ENCODE results near the gene GJA5.

Gene GJA5

DNA sequence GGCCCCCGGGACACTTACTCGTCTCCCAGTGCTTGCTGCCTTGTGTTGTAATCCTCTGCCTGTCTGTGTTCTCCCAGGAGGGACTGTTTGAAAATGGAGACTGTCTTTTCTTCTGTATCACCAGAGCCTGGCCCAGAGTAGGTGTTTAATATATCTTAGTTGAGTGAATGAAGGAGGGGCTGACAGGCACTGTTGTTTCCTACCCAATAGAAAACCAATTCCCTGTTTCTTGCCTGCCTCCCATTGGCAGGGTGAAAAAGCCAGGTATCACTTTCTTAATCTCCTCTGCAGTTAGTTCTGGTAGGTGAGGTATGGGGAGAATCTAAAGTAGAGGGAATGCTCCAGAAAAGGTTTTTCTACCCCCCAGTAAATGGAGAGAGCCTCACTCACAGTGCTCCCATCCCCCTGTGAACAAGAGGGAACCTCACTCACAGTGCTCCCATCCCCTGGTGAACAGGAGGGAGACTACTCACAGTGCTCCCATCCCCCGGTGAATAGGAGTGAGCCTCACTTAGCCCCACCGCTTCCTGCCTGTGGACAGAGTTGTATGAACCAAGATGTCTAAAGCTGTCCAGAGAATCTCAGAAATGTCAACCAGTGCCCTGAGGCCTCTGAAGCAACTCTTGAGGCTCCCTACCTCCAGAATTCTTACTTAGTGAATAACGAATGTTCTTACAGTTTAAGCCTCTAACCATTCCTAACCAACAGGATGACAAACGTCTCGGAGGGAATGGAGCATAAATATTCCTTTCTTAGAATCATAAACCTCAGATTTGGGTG is at the start of gene GJA5:
GJA5 (minus strand) TSS at position 122 of the 780 bp plus-strand sequence. CDS start 1,364 bp downstream, outside the sequence.
- DNase-seq: no peak

DNA sequence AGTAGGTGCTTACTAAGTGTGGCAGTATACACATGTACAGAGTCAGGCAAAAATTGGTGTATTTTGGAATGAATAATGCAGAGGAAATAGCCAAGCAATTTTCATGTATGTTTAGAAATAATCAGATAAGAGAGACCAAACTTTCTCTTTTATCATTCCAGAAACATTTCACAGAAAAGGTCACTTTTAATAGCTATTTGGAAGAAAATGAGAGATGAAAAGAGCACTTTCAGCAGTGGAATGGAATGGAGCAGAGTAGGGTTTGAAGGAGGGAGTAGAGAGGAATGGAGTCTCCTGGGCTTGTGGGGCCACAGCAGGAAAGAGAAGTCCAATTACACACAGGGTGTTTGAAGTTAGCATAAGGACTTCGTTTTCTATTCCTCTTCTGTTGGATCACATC is 48.8 kb upstream of the GJA5 start:
- no peak for DNase-seq

DNA sequence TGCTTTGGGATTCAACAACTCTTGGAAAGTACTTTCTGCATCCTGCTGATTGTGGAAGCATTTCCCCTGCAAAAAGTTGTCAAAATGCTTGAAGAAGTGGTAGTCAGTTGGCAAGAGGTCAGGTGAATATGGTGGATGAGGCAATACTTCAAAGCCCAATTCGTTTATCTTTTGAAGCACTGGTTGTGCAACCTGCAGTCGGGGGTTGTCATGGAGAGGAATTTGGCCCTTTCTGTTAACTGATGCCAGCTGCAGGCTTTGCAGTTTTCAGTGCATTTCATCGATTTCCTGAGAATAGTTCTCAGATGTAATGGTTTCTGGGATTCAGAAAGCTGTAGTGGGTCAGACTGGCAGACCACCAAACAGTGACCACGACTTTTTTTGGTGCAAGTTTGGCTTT is 47.6 kb upstream of the GJA5 start:
- DNase-seq: no peak

DNA sequence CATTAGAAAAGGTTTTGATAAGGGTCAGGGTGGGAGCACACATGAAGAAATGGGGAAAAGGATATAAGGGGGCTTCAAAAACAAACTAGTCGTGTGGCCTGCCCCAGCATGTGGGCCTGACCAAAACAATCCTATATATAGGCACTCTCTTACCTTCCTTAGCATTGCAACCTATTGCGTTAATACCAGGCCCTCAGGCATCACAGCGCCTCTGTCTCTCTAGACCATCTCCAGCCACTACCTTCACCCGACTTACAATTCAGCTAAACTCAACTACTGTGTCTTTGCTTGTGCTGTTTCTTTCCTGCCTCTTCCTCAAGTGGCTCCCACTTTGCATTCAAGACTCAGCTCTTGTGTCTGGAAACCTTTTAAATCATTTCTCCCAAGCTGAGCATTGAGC is 47.0 kb upstream of the GJA5 start:
- no peak for DNase-seq

DNA sequence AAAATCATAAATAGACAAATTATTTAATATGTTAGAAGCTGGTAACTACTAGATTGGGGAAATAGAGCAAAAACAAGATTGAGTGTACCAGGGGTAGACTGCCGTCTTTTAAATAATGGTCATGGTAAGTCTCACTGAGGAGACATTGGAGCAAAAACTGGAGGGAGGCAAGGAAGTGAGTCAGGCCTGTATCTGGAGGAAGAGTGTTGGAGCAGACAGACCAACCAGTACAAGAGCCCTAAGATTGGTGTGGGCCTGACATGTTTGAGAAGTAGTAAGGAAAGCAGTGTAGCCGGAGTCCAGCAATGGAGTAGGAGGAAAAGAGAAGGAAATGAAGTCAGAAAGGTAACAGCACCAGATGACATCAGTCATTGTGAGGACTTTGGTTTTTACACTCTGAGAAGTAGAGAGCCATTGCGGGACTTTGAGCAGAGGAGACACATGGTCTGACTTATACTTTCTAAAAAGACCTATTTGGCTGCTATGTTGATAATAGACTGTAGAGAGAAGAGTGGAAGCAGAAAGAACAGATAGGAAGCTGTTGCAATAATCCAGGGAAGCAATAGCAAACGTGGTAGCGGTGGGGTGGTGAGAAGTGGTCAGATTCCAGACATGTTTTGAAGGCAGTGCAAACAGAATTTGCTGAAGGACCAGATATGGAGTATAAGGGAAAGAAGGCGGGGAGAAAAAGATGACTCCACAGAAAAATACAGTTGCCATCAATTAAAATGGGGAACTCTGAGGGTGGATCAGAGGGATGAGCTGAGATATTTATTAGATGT is 44.7 kb upstream of the GJA5 start:
- no peak for DNase-seq

DNA sequence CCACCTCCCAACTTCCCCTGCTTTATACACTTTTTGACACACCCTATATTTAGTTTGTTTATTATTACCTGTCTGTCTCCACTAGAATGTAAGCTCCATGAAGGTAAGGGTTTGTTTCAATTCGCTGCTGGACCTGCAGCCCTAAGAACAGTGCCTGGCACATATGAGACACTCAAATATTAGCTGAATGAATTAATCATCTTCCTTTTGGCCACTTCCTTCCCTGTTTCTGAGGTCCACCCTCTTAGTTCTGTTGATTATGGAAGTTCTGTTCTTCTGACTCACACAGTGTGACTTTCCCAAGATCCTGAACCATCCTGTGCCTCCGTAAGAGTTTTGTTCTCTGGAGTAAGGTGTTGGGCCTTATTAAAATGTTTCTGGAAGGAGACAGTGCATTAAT is 40.4 kb upstream of the GJA5 start:
- no peak for DNase-seq

DNA sequence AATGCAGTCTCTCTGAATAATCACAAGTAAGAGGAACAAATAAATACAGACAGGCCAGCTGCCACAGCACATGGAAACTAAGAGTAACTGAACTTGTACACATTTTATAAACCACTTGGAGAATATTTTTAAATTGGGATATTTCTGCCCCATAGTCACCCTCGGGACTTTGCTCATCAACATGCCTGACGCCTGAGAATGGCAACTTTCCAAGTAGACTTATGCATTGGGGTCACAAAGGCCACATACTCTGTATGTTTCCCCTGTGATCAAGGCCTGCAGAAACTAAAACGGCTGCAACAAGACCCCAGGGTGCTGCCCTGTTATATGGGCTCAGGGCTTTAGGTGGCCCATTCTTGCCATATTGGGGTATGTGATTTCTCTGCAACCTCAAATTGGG is 38.3 kb upstream of the GJA5 start:
- no peak for DNase-seq

DNA sequence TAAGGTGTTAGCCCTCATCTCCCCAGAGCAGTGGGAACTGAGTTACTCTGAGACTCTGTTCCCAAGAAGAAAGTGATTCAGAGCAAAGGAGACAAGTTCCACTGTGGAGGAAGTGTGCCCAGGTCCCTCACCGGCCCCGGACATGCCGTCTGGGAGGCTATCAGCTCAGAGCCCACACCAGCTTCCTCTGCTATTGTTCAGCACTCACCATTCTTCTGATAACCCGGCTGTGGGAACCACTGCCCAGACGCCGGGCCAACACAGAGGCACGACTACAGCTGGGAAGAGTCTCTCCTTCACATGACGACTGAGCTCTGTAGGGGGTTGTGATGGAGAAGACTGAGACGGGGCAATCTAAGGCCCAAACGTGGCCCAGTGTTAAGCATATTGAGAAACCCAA is 34.2 kb upstream of the GJA5 start:
- no peak for DNase-seq

DNA sequence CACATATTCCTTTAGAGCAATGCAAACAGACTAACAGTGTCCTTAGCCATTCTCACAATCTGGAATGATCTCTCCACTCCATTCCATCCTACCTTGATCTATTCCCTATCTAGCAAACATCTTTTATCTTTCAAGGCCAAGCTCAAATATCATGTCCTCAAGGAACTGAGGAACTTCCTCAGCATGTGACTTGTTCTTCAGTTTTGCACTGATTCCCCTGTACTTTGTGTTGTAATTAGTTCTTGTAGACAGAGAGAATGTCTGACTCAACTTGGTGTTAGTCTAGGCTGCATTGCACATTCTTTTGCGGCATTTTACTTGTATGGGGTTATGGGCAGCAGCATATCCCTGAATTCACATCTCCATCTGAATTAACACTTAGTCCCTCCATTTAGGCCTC is 31.5 kb upstream of the GJA5 start:
- no peak for DNase-seq

DNA sequence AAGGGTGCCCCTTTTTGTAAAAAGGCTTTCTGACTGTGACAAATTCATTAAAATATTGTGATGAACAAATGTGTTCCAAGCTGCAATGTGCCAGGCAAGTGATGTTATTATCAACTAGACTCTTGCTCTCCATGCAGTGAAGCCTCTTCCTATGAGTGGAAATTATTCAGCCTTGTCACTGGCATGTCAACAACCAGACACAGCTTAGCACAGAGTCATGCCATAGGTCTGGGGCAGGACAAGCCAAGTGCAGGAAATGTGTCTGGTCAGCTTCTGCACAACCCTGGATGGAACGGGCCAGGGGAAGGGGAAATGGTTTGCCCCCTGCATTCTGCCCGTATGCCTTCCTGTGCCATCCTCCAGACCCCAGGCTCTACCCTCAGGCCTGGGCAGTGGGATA is 27.4 kb upstream of the GJA5 start:
- DNase-seq: no peak

DNA sequence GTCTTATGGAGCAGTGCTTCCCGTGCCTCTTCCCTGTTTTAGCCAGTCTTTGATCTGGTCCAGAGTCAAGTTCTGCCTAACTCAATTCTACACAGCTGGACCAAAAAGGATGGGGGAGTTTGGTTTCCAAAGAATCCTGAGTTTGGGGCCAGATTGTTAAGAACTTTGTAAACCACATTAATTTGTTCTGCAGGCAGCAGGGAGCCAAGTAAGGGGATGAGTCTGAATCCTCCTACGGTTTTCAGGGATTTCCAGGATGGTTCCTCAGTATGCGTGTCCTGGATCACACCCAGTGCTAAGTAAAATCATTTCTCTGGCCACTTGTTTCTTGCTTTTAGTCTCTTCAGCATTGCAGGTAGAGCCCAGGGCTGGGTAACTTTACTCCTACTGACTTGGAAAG is 26.1 kb upstream of the GJA5 start:
- no peak for DNase-seq

DNA sequence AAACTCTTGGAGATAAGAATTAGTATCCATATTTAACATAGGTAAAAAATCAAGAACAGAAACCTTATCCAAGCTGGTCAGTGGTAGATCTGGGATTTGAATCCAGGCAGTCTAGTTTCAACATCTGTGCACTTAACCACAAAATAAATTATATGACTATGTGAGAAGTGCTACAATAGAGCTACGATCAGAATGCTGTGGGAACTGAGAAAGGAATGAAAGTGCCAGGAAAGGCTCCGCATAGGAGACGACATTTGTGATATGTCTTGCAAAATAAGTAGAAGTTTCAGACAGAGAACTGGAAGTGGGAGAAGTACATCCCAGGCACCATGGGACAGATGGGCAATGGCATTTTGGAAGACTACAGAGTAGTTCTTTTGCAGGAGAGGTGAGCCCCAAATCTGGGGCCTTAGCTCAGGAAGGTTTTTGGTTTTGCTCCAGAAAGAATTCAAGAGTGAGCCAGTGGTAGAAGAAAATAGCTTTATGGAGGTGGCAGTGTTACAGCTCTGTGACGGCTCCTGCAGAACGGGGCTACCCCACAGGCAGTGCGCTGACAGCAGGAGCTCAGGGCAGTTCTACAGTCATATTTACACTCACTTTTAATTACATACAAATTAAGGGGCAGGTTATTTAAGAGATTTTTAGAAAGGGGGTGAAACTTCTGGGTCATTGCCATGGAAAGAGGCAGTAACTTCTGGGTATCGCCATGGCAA is 25.5 kb upstream of the GJA5 start:
- DNase-seq: no peak

DNA sequence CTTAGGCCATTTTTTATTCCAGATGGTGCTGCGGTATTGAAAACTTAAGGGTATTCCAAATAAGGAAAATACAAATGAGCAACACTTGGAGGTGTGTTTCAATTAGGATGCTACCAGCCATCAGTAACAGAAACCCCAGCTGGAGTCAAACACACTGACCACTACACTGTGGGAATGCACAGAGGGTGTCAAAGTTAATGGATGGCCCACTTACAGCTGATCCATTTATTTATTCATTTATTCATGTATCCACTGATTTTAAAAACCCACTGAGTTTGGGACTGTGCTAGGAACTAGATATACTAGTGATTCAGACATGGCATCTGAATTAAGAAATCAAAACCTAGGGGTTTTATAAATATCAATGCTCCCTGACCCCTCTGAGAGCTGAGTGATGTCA is 24.5 kb upstream of the GJA5 start:
- no peak for DNase-seq

DNA sequence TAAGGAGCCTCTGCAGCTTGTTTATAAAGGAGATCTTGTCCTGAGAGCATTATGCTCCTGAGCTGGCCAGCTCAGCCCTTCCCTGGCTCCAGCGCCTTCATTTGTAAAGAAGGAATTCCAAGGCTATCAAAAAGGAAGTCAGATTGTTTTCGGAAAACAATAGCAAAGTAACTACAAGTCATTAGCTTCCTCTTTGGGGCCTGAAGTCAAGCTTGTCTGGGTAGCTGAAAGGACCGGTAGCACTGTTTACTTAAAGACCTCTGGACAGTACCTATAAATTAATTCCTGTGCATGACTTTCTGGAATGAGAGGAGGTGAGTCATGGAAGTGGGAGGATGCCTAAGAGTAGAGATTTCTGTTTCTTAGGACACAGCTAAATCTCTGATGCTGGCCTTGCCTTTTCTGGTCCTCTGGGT is 20.7 kb upstream of the GJA5 start:
- no peak for DNase-seq

DNA sequence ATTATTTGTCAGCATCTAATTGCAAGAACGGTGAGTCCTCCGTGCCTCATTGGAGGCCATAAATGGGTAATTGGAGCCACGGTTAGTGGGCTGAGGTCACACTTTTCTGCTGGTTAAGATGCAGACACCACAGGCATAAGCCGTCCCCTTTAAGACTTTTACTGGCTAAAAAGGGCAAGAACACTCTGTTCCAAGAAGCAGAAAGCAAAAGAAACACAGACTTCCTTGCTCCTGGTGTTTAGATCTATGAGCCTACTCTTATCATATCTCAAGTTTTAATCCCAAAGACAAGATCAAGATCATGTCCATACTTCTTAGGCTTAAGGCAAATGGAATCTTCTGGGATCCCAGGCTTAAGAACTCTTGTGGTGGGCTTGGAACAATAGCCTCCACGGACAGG is 17.3 kb upstream of the GJA5 start:
- DNase-seq: no peak

DNA sequence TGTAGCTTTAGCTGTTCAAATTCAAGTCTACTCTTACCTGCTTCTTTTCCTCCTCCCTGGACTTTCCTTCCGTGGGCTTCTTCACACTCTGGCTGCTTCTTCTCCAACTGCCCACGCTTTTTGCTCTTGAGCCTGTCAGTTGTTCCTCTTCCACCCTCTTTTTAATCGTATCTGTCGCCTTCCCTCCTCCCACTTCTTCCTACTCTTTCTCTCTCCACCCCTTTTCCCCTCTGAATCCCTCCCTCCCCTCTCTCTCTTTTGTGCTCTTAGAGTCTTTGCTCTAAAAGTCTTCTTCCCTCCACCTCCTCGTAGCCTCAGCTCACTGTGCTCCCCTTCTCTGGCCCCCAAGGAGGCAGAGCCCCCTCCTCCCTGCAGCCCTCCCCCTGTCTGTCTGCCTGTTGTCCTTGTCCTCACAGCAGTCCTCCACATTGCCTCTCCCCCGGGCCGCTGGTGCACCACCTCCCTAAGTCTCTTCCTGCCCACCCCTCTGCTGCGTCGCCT is 12.9 kb upstream of the GJA5 start:
- no peak for DNase-seq

DNA sequence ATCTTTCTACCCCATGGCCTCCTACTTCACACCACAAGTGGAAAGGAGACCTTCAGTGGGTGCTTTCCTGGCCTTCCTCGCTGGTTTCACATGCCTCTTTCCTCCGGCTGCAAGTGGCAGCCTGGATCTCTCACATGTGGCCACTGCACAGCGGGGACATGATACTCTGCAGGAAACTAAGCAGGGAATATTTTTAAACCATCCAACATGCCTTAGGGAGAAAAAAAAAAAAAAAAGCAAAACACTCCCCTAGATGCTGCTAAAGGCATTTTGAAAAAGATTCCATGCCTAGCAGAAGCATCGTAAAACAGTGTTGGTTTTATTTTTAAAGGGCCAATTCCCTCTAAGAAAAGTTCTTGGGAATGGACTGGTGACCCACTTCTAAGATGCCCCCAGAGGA is 12.2 kb upstream of the GJA5 start:
- no peak for DNase-seq

DNA sequence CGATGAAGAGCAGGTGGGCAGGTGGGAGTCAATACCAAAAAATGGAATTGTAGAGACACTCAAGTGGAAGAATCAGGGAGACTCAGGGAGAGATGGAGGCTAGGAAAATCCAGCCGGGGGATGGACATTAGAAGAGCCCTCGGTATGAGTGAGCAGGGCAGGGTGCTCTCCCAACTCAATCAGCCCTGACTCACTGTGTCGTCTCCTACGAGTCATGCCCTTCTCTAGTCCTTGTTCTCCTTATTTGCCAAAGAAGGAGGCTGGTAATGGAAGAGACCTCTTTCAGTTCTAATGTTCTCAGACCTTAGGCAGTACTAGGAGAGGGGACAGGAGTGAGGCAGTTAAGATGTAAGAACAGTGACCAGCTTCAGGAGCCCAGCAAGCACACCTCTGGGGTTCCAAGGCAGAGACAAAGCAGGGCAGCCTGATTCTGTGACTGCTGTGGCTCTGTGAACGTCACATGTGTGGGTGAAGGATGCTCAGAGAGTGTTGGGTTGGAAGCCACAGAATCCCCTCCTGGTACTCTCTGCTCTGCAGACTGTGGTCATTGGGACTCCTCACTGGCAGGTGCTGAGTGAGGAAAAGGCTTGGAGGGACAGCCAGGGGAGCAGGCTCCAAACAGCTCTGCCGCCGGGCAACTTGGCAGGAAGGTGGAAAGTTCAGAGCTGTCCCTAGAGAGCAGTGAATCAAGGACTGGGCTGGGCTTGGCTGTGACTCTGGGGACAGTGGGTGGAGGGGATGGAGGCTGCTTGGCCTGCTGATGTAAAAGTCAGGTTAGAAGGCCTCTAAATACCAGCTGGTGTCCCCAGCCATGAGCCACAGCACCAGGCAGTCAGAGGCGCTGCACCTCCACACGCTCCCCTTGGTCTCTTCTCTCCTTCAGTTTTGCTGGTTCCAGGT is 11.1 kb upstream of the GJA5 start:
- no peak for DNase-seq

DNA sequence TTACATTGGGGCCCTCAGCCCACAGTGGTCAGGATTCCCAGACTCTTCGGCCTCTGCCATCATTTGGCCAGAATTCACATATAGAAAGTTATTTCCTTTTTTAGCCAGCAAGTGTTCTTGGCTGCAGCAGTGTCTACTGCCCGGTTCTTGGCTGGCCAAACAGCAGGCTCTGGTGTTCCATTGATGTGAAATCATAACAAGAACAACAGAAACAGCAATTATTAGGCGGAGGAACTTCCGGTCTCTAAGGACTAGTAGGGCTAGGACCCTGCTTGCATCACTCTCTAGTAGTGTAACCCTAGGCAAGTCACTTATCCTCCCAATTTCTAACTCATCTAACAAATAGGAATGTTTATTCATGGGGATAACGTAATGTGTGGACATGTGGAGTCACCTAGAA is 8.7 kb upstream of the GJA5 start:
- DNase-seq: no peak

DNA sequence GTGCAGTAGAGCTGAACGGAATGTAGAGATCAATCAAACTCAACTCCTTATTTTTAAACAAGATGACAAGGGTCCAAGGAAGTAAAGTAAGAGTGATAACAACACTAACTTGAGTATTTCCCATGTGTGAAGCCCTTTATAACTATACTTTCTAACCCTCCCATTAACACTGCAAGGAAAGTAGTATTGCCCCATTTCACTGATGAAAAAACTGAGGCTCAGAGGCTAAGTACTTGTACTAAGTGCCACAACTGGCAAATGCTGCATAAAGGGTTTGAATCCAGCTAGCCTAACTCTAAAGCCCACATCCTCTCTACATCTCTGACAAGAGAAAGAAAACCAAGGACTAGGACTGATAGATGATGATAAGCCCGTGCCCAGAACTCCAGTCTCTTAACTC is 8.2 kb upstream of the GJA5 start:
- no peak for DNase-seq

DNA sequence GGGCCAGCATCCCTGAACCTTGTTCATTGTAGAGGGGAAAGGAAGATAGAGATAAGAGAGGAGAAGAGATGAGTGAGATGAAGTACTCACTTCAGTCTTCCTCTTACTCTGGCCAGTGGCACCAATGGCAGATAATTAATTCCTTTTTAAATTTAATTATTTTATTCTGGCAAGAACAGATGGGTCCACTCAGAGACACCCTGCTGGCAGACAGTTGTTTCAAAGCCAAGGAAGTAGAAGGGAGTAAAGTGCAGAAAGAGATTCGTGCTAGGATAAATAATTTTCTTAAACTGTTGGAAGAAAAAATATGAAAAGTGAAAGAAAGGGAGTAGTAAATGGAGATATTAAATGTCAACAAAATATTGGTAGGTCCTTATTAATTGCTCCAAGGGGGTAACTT is 7.7 kb upstream of the GJA5 start:
- no peak for DNase-seq

DNA sequence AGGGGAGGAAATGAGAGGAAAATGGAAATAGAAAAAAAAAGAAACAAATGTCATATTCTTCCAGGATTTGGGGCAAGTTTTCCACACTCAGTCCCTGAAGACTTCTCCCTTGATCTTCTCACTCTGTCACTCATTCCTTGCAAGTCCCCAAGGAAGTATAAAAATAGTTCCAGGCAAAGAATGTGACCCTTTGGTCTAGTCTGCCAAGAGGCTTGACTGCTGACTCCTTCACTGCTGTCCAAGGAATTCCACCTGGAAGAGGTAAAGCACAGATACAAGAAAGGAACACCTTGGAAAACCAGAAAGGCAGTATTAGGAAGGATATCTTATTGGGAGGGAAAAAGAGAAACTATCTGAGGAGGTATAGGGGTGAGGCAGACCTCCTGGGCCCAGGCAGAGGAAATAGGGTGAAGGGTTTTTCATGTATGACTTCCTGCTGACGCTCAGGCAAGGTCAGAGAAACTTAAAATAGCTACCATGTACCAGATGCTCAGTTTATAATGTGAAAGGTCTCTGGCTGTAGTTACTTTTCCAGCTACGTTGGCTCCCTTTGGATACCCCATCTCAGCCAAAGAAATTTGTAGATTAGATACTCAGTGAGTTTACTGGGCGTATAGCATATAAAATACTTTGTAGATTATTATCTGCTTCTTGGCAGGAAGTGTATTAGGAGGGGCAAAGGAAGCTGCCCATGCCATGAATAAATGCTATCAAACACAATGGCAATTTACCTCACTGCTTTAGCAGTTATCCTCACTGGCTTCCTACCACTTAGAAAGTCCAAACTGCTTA is 2.0 kb upstream of the GJA5 start:
- no peak for DNase-seq

Measured in activated CD4-positive, CD25-positive, alpha-beta regulatory T cell treated with anti-CD3 and anti-CD28 coated beads, Interleukin-2, amount 50 U/mL, for 72 hours (primary cell).